Body of pancreas (tissue), 4 donors: ENCODE measurements around the gene NAT9. TPM values are rescaled to one million over a fixed set of nuclear protein-coding genes. Genes with fewer than 3 reads are reported as not detected.

Experiments used
- ATAC-seq: fragments of 150-250 bp; one replicate; pipeline ENCODE4 v1.9.1; 2016
- DNase-seq, 4 donors: peaks; one replicate each; pipeline ENCODE4 v3.0.0-alpha.2; 2019
- H3K27ac ChIP-seq, 4 donors: fragments of 200-600 bp; sonication (generic); 1 replicate in 3 of 4; 2 replicates in 1 of 4; pipeline versions ENCODE4 v1.5.1 to v1.6.1; 2016 to 2019; ENCODE audit warnings: mild to moderate bottlenecking in 1 of 4, mixed read lengths in 1 of 4, moderate library complexity in 1 of 4
- H3K27me3 ChIP-seq, 2 donors: fragments of 200-600 bp; sonication (generic); one replicate each; pipeline ENCODE4 v1.6.0; 2016; ENCODE audit warnings: mild to moderate bottlenecking in 1 of 2
- H3K36me3 ChIP-seq, 2 donors: fragments of 200-600 bp; sonication (generic); replicated peaks in 1 of 2; 2 replicates each; pipeline ENCODE4 v1.5.1; 2016; ENCODE audit warnings: low read depth in 2 of 2; ENCODE audit not compliant: insufficient read depth in 1 of 2
- H3K4me1 ChIP-seq: fragments of 200-600 bp; sonication (generic); one replicate; pipeline ENCODE4 v1.6.0; 2016
- H3K4me3 ChIP-seq, 2 donors: fragments of 200-600 bp; sonication (generic); 1 replicate in 1 of 2; 2 replicates in 1 of 2; pipeline ENCODE4 v1.5.1; 2016 to 2019
- H3K9me3 ChIP-seq, 3 donors: fragments of 200-600 bp; sonication (generic); 1 replicate in 2 of 3; 2 replicates in 1 of 3; pipeline ENCODE4 v1.5.1; 2016
- CTCF ChIP-seq, 7 experiments: fragments of 450-650 bp in 4 of 7; fragments of 200-600 bp in 3 of 7; sonication (generic) in 3 of 7; IDR thresholded peaks; one replicate each; pipeline ENCODE4 v1.5.1; 2016 to 2019; ENCODE audit warnings: antibody characterized with exemption in 7 of 7
- POLR2A ChIP-seq, 3 donors: fragments of 450-650 bp; IDR thresholded peaks; one replicate each; pipeline ENCODE4 v1.6.1; 2016; ENCODE audit warnings: antibody characterized with exemption in 3 of 3, mild to moderate bottlenecking in 2 of 3
- WGBS, 2 donors: methylation state at CpG; one replicate each; pipeline ENCODE4 v1.1.5; 2017; 5-methylcytosine and 5-hydroxymethylcytosine counted together
- intact Hi-C: fragments of 100-400 bp; cut with DNase I; formaldehyde crosslinking; loops from one replicate; pipeline ENCODE4 v1.15.1; 2023
- microRNA-seq, 2 donors: library from miRNA; unstranded; fragments of <30 nt; microRNA quantifications; one replicate each; pipeline ENCODE4, GENCODE V29; 2016; ENCODE audit warnings: borderline number of aligned reads in 2 of 2, borderline replicate concordance in 2 of 2
- total RNA-seq, 2 donors: library from RNA; depleted of rRNA; stranded (reverse); fragments of >200 nt; gene quantifications; one replicate each; pipeline ENCODE4 v1.1.0, GENCODE V29; 2016

The NAT9 gene
- total RNA-seq, 2 donors from 2014 or later: 21.8 to 23.3 TPM

GRCh38 chr17:74728033-74728701, 48.0 kb downstream of the NAT9 start:
- Histone ChIP-seq H3K4me1 (peaks cover 6% of the 10 kb centered on the region), H3K27me3 (no peaks in the 10 kb centered on the region), H3K4me3 (no peak overlapping the region), H3K9me3 (no peaks in the 10 kb centered on the region), H3K36me3 (no peaks in the 10 kb centered on the region), H3K27ac (no peak overlapping the region)
- TF ChIP-seq POLR2A (IDR thresholded peaks at IDR 0.05): no peak
- peak in 1 of 7 experiments; percentile 17 for TF ChIP-seq CTCF (IDR thresholded peaks at IDR 0.05)
- 73 to 78% methylated on average over 3 of the region's 3 CpGs for WGBS, 2 donors
- no peak for DNase-seq
- ATAC-seq: no peak
- intact Hi-C loops: no loop called here

- no peaks in the 10 kb centered on the region for H3K9me3 ChIP-seq
- H3K4me3 ChIP-seq: no peak overlapping the region
- 85 to 94% methylated on average over 3 of the region's 3 CpGs for WGBS, 2 donors
- H3K36me3 ChIP-seq: no peaks in the 10 kb centered on the region
- H3K4me1 ChIP-seq: no peaks in the 10 kb centered on the region
- no peaks in the 10 kb centered on the region for H3K27me3 ChIP-seq
- TF ChIP-seq POLR2A (IDR thresholded peaks at IDR 0.05): no peak
- no peak for TF ChIP-seq CTCF (IDR thresholded peaks at IDR 0.05)
- intact Hi-C loops: no loop called here
- DNase-seq (no peak), ATAC-seq (no peak)
- H3K27ac ChIP-seq: no peak overlapping the region
Measured at GRCh38 chr17:74725111-74725510, 51.0 kb downstream of the NAT9 start.

- no peaks in the 10 kb centered on the region for H3K27me3 ChIP-seq
Measured at GRCh38 chr17:74723891-74724290, 52.3 kb downstream of the NAT9 start.

GRCh38 chr17:74722782-74723181, 53.4 kb downstream of the NAT9 start:
- Histone ChIP-seq H3K27me3 (no peaks in the 10 kb centered on the region), H3K27ac (no peak overlapping the region), H3K4me1 (no peaks in the 10 kb centered on the region), H3K9me3 (no peaks in the 10 kb centered on the region), H3K4me3 (no peak overlapping the region), H3K36me3 (no peaks in the 10 kb centered on the region)
- intact Hi-C loops: no loop called here
- DNase-seq: no peak
- WGBS, 2 donors: 65 to 68% methylated on average over 4 of the region's 4 CpGs
- no peak for ATAC-seq
- TF ChIP-seq POLR2A (IDR thresholded peaks at IDR 0.05): no peak
- TF ChIP-seq CTCF (IDR thresholded peaks at IDR 0.05): no peak

More at GRCh38 chr17:74723891-74724290, 52.3 kb downstream of the NAT9 start:
- H3K36me3 ChIP-seq: no peaks in the 10 kb centered on the region
- intact Hi-C loops: no loop called here
- no peak for DNase-seq
- TF ChIP-seq CTCF (IDR thresholded peaks at IDR 0.05): no peak
- no peak for TF ChIP-seq POLR2A (IDR thresholded peaks at IDR 0.05)
- WGBS, 2 donors: 67% methylated on average over 5 of the region's 5 CpGs
- H3K27ac ChIP-seq: no peak overlapping the region
- H3K9me3 ChIP-seq: no peaks in the 10 kb centered on the region
- no peak overlapping the region for H3K4me3 ChIP-seq
- no peak for ATAC-seq
- H3K4me1 ChIP-seq: no peaks in the 10 kb centered on the region

Small RNAs within 50 kb of the gene (microRNA-seq; reads per million reads assigned to microRNA genes)
- 40.4 to 41.0 reads per million in 2 donors for gene MIR3615

Other genes with a start within 250 kb of the NAT9 start
- gene CD300LB, start 244.9 kb downstream of the NAT9 start, total RNA-seq: not detected
- under 1 TPM in 1 of 2 donors, not detected in 1; 0.52 TPM for gene CD300C, start 230.2 kb downstream of the NAT9 start, total RNA-seq
- not detected for gene CD300H, start 208.8 kb downstream of the NAT9 start, total RNA-seq
- not detected for gene CD300LD, start 184.1 kb downstream of the NAT9 start, total RNA-seq
- gene CD300E, start 152.6 kb downstream of the NAT9 start, total RNA-seq: not detected
- gene CD300LF, start 63.4 kb downstream of the NAT9 start, total RNA-seq: not detected
- under 1 TPM; 0.66 to 0.78 TPM for gene RAB37, start 39.1 kb downstream of the NAT9 start, total RNA-seq
- gene NHERF1, start 27.7 kb downstream of the NAT9 start, total RNA-seq: 10 to 100 TPM; 56.6 to 64.9 TPM
- not detected for gene GRIN2C, start 83.5 kb upstream of the NAT9 start, total RNA-seq
- gene FDXR, start 96.6 kb upstream of the NAT9 start, total RNA-seq: 10 to 100 TPM; 14.3 to 25.7 TPM
- gene FADS6, start 117.3 kb upstream of the NAT9 start, total RNA-seq: not detected
- under 1 TPM in 1 of 2 donors, not detected in 1; under 0.01 TPM for gene USH1G, start 146.9 kb upstream of the NAT9 start, total RNA-seq
- not detected for gene OTOP2, start 147.9 kb upstream of the NAT9 start, total RNA-seq
- 1 to 10 TPM in 1 of 2 donors, under 1 TPM in 1; 0.66 to 2.3 TPM for gene OTOP3, start 159.6 kb upstream of the NAT9 start, total RNA-seq
- gene HID1, start 196.4 kb upstream of the NAT9 start, total RNA-seq: 100 to 1,000 TPM; 157 to 164 TPM
- gene CDR2L, start 211.3 kb upstream of the NAT9 start, total RNA-seq: 10 to 100 TPM; 11.9 to 18.5 TPM
- 10 to 100 TPM in 1 of 2 donors, not detected in 1; 16.9 TPM for gene MRPL58, start 236.3 kb upstream of the NAT9 start, total RNA-seq